ENCODE data around the gene INPP5B. TPM values are rescaled to one million over a fixed set of nuclear protein-coding genes. Genes with fewer than 3 reads are reported as not detected.

The INPP5B gene
- total RNA-seq, 2 experiments from 2014 or later, result 27.7 to 29.1 TPM

DNA sequence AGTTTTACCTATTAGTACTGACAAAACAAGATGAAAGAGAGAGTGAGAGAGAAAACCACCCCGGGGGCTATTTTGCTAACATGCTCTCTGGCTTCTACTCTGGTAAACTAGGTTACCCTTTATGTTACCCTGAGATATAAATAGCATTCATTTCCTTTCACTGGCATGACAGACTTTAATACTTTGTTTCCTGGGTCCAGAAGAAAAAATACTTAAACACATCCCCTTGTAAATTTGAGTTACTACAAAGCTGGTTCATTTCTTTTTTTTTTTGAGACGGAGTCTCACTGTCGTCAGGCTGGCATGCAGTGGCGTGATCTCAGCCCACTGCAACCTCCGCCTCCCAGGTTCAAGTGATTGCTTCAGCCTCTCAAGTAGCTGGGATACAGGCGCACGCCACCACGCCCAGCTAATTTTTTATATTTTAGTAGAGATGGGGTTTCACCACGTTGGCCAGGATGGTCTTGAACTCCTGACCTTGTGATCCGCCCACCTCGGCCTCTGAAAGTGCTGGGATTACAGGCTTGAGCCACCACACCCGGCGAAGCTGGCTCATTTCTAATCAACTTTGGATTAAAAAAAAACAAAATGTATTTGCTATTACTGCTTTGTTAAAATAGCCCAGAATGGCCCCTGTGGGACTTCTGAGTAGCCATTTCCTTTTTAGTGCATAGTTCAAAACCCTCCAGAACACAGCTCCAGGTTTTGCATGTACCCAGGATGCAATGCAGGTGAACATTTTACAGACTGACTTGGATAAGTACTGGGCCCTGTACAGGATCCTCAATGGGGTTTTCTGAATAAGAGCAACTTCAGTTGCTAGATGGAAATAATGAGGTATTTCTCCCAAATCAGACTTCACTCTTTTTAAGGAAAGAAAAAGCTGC lies 20.6 kb downstream of the INPP5B start:
- DNase-seq (peak; percentile 53), ATAC-seq (peak; percentile 18)
- Mint-ChIP-seq H3K27ac (peak overlapping the region; percentile 87), H3K36me3 (ENCODE audit: low read depth) (peaks cover 34% of the 10 kb centered on the region), H3K27me3 (no peaks in the 10 kb centered on the region), H3K4me3 (peak overlapping the region; percentile 55), H3K9me3 (no peaks in the 10 kb centered on the region), H3K4me1 (ENCODE audit: low read depth) (peaks cover 56% of the 10 kb centered on the region)
- POLR2A ChIA-PET, result interaction anchor here (0.7 to 1.2 kb wide), 3 partner anchors 181 to 1149 kb away, joined by 3 to 4 read pairs (median 3); no protein-coding TSS in a partner anchor
- CTCF ChIA-PET, result interaction anchor here (1.0 to 2.0 kb wide), 5 partner anchors 8 to 67 kb away, joined by 3 to 7 read pairs (median 4); partner anchors contain the start of genes MTF1 and SF3A3
- intact Hi-C loops (cut with micrococcal nuclease), result no loop called here
- TF ChIP-seq, protein P1, sequence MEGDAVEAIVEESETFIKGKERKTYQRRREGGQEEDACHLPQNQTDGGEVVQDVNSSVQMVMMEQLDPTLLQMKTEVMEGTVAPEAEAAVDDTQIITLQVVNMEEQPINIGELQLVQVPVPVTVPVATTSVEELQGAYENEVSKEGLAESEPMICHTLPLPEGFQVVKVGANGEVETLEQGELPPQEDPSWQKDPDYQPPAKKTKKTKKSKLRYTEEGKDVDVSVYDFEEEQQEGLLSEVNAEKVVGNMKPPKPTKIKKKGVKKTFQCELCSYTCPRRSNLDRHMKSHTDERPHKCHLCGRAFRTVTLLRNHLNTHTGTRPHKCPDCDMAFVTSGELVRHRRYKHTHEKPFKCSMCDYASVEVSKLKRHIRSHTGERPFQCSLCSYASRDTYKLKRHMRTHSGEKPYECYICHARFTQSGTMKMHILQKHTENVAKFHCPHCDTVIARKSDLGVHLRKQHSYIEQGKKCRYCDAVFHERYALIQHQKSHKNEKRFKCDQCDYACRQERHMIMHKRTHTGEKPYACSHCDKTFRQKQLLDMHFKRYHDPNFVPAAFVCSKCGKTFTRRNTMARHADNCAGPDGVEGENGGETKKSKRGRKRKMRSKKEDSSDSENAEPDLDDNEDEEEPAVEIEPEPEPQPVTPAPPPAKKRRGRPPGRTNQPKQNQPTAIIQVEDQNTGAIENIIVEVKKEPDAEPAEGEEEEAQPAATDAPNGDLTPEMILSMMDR (IDR thresholded peaks at IDR 0.05), result no peak

DNA sequence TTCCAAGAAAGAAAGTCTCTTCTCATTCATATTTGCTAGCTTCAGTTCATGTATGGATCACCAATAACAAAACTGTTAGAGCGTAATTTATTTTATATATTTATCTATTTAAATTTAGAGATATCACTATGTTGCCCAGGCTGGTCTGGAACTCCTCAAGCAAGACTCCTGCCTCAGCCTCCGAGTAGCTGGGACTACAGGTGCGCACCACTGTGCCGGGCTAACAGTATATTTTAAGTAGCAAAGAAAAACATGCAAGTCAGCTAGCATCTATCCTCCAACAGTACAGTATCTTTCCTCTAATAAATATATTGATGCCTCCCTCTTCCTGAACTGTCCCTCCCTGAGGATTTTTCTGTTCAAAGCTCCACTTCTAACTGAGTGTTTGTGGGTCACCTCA lies 21.5 kb downstream of the INPP5B start:
- POLR2A ChIA-PET, result interaction anchor here (0.6 kb wide), 1 partner anchor 50 kb away, joined by 3 read pairs; no protein-coding TSS in a partner anchor

GRCh38 chr1:37923551-37923889 lies 23.3 kb downstream of the INPP5B start:
- no peaks in the 10 kb centered on the region for H3K9me3 Mint-ChIP-seq
- H3K27me3 Mint-ChIP-seq, result no peaks in the 10 kb centered on the region
- ATAC-seq (no peak), DNase-seq (no peak)
- peak overlapping the region; percentile 82 for H3K27ac Mint-ChIP-seq
- intact Hi-C loops (cut with micrococcal nuclease), result no loop called here
- ChIA-PET POLR2A (interaction anchor here (0.6 to 1.1 kb wide), 2 partner anchors 16 to 1917 kb away, joined by 3 read pairs; no protein-coding TSS in a partner anchor), CTCF (no interaction called here)
- no peak overlapping the region for H3K4me3 Mint-ChIP-seq
- TF ChIP-seq, protein P1 (IDR thresholded peaks at IDR 0.05), result no peak
- H3K36me3 Mint-ChIP-seq (ENCODE audit: low read depth), result peaks cover 28% of the 10 kb centered on the region
- H3K4me1 Mint-ChIP-seq (ENCODE audit: low read depth), result peaks cover 61% of the 10 kb centered on the region

More for the DNA sequence above, 21.5 kb downstream of the INPP5B start:
- Mint-ChIP-seq H3K27me3 (no peaks in the 10 kb centered on the region), H3K27ac (peak overlapping the region; percentile 87), H3K9me3 (no peaks in the 10 kb centered on the region), H3K36me3 (ENCODE audit: low read depth) (peaks cover 33% of the 10 kb centered on the region), H3K4me3 (peak overlapping the region; percentile 55), H3K4me1 (ENCODE audit: low read depth) (peaks cover 56% of the 10 kb centered on the region)
- ATAC-seq (no peak), DNase-seq (no peak)
- CTCF ChIA-PET, result interaction anchor here (1.9 to 2.0 kb wide), 2 partner anchors 11 to 65 kb away, joined by 6 to 7 read pairs; partner anchors contain the start of gene SF3A3
- intact Hi-C loops (cut with micrococcal nuclease), result no loop called here
- TF ChIP-seq, protein P1 (IDR thresholded peaks at IDR 0.05), result no peak

DNA sequence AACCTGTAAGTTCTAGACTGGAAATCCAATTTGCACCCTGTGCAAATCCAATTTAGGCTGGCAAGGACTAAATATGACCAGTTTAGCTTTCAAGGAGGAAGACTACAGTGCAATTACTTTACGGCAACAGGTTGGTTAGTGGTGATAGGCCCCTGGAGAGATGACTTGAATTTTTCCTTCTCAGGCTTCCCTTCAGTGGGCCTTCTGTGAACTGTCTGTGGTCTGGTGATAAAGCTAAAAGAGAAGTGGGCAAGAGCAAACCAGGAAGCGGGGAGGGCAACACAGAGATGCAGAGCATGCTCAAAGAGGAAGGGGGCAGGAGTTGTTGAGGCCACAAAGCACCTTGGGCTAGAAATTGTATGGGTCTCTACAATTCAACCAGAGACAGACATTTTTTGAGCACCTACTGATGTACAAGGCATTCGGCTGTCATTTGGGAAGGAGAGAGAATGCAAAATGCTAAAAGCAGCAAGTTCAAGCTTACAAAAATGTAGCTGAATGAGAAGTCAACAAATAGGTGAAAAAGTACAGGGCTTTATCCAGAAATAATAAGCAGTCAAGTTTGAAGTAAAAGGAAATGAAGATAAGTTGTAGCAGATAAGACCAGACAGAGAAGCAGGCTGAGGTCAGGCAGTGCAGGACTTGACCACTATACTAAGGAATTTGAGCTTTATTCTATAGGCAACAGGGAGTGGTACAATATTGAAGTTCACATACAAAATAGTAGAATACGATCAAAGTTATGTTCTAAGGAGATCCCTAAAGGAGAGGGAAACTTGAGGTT lies 23.9 kb downstream of the INPP5B start:
- TF ChIP-seq, protein P1 (IDR thresholded peaks at IDR 0.05), result no peak
- no peaks in the 10 kb centered on the region for H3K27me3 Mint-ChIP-seq
- ChIA-PET CTCF (interaction anchor here (1.2 kb wide), 1 partner anchor 9 kb away, joined by 4 read pairs; no protein-coding TSS in a partner anchor), POLR2A (interaction anchor here (0.6 to 2.8 kb wide), 5 partner anchors 8 to 1916 kb away, joined by 3 to 13 read pairs (median 3); no protein-coding TSS in a partner anchor)
- H3K4me1 Mint-ChIP-seq (ENCODE audit: low read depth), result peaks cover 63% of the 10 kb centered on the region
- peak; percentile 67 for DNase-seq
- peak overlapping the region; percentile 17 for H3K4me3 Mint-ChIP-seq
- H3K27ac Mint-ChIP-seq, result peak overlapping the region; percentile 82
- no peaks in the 10 kb centered on the region for H3K9me3 Mint-ChIP-seq
- intact Hi-C loops (cut with micrococcal nuclease), result no loop called here
- H3K36me3 Mint-ChIP-seq (ENCODE audit: low read depth), result peaks cover 28% of the 10 kb centered on the region
- peak; percentile 81 for ATAC-seq
